CD4-positive, CD25-positive, alpha-beta regulatory T cell (primary cell): Measurements from ENCODE around the gene TAF1D. TPM values are rescaled to one million over a fixed set of nuclear protein-coding genes. Genes with fewer than 3 reads are reported as not detected.

Source experiments
- ATAC-seq, 2 donors: fragments of 150-1000 bp; cut with Tn5 transposase; one replicate each; pipeline ENCODE4 v1.10.0; 2021; ENCODE audit warnings: low read depth in 2 of 2, moderate number of reproducible peaks in 2 of 2, moderate library complexity in 1 of 2
- DNase-seq, 3 donors: peaks; one replicate each; pipeline versions ENCODE4 v3.0.0 to v3.0.0-alpha.2; 2012 to 2022; ENCODE audit warnings: mixed read lengths in 1 of 3
- H3K27ac ChIP-seq: one replicate; pipeline ENCODE4 v1.7.0; 2013; ENCODE audit warnings: mild to moderate bottlenecking, low read length; ENCODE audit not compliant: insufficient read depth, poor library complexity, severe bottlenecking
- H3K27me3 ChIP-seq: one replicate; pipeline ENCODE4 v1.7.0; 2013; ENCODE audit warnings: low read length; ENCODE audit not compliant: control insufficient read depth, insufficient read depth
- H3K36me3 ChIP-seq: one replicate; pipeline ENCODE4 v1.7.0; 2013; ENCODE audit warnings: mild to moderate bottlenecking, low read length, moderate library complexity; ENCODE audit not compliant: control insufficient read depth, insufficient read depth
- H3K4me1 ChIP-seq: 2 replicates; pipeline ENCODE4 v1.7.0; 2013; ENCODE audit warnings: mild to moderate bottlenecking, low read length; ENCODE audit not compliant: insufficient read depth, control insufficient read depth, poor library complexity, severe bottlenecking
- H3K4me3 ChIP-seq: one replicate; pipeline ENCODE4 v1.7.0; 2013; ENCODE audit warnings: low read depth, mild to moderate bottlenecking, low read length, moderate library complexity
- H3K9me3 ChIP-seq, 2 experiments: 1 replicate in 1 of 2; 2 replicates in 1 of 2; pipeline ENCODE4 v1.7.0; 2013; ENCODE audit warnings: low read length in 2 of 2, mild to moderate bottlenecking in 1 of 2, moderate library complexity in 1 of 2; ENCODE audit not compliant: control insufficient read depth in 2 of 2
- H3K27ac Mint-ChIP-seq, 3 donors: one replicate each; pipeline ENCODE4 v1.8.0; 2020 to 2022; ENCODE audit warnings: mild to moderate bottlenecking in 3 of 3, mixed read lengths in 3 of 3, moderate library complexity in 2 of 3
- H3K27me3 Mint-ChIP-seq: one replicate; pipeline ENCODE4 v1.8.0; 2022; ENCODE audit warnings: mild to moderate bottlenecking, mixed read lengths
- H3K36me3 Mint-ChIP-seq: one replicate; pipeline ENCODE4 v1.8.0; 2020; ENCODE audit warnings: mixed read lengths
- H3K4me1 Mint-ChIP-seq, 4 donors: one replicate each; pipeline ENCODE4 v1.8.0; 2020 to 2022; ENCODE audit warnings: mixed read lengths in 4 of 4, mild to moderate bottlenecking in 1 of 4
- H3K4me3 Mint-ChIP-seq, 4 donors: one replicate each; pipeline ENCODE4 v1.8.0; 2020 to 2022; ENCODE audit warnings: mild to moderate bottlenecking in 4 of 4, mixed read lengths in 4 of 4, moderate library complexity in 3 of 4
- H3K9me3 Mint-ChIP-seq, 7 donors: one replicate each; pipeline ENCODE4 v1.8.0; 2020 to 2022; ENCODE audit warnings: mixed read lengths in 7 of 7, mild to moderate bottlenecking in 3 of 7, moderate library complexity in 2 of 7
- polyA plus RNA-seq, 4 donors: library from polyadenylated mRNA; unstranded; fragments of 300-500 nt; fragmentation: Illumina TruSeq; gene quantifications; one replicate each; pipeline ENCODE4 v1.2.3, GENCODE V29; 2021
- total RNA-seq: library from RNA; stranded (reverse); gene quantifications from one replicate; pipeline ENCODE4 v1.2.3, GENCODE V29; 2022

Gene TAF1D
- total and polyA plus RNA-seq, 5 donors from 2014 or later = 18.2 to 162 (median 19.7) TPM

GRCh38 chr11:93773601-93774200, 32.4 kb upstream of the TAF1D start:
- ATAC-seq (no peak), DNase-seq (no peak)
- H3K9me3 Mint-ChIP-seq = peaks cover 0 to 6% (median 0%) of the 10 kb centered on the region in 7 donors
- no peaks in the 10 kb centered on the region for H3K27me3 Mint-ChIP-seq
- H3K36me3 Mint-ChIP-seq = peaks cover 6% of the 10 kb centered on the region
- peaks cover 0 to 5% (median 2%) of the 10 kb centered on the region in 4 donors for H3K4me1 Mint-ChIP-seq
- H3K27me3 ChIP-seq = no peaks in the 10 kb centered on the region
- no peak overlapping the region for H3K27ac ChIP-seq
- H3K36me3 ChIP-seq = no peaks in the 10 kb centered on the region
- no peak overlapping the region for H3K27ac Mint-ChIP-seq
- no peak overlapping the region for H3K4me3 ChIP-seq
- H3K4me1 ChIP-seq = no peaks in the 10 kb centered on the region
- H3K9me3 ChIP-seq = no peaks in the 10 kb centered on the region
- H3K4me3 Mint-ChIP-seq = no peak overlapping the region

- no peaks in the 10 kb centered on the region for H3K27me3 ChIP-seq
- peaks cover 0 to 5% (median 2%) of the 10 kb centered on the region in 4 donors for H3K4me1 Mint-ChIP-seq
- H3K36me3 ChIP-seq = no peaks in the 10 kb centered on the region
- H3K27me3 Mint-ChIP-seq = no peaks in the 10 kb centered on the region
- H3K4me3 Mint-ChIP-seq = no peak overlapping the region
- no peak overlapping the region for H3K27ac Mint-ChIP-seq
- H3K9me3 Mint-ChIP-seq = peaks cover 0 to 6% (median 0%) of the 10 kb centered on the region in 7 donors
- DNase-seq (no peak), ATAC-seq (no peak)
- no peaks in the 10 kb centered on the region for H3K4me1 ChIP-seq
- H3K4me3 ChIP-seq = no peak overlapping the region
- no peak overlapping the region for H3K27ac ChIP-seq
- H3K36me3 Mint-ChIP-seq = peaks cover 6% of the 10 kb centered on the region
- H3K9me3 ChIP-seq = no peaks in the 10 kb centered on the region
These were observed 31.8 kb upstream of the TAF1D start for GRCh38 chr11:93773045-93773477.

GRCh38 chr11:93772123-93772522, 30.8 kb upstream of the TAF1D start:
- no peaks in the 10 kb centered on the region for H3K36me3 ChIP-seq
- ATAC-seq = no peak

GRCh38 chr11:93770160-93770559, 28.9 kb upstream of the TAF1D start:
- H3K4me3 Mint-ChIP-seq = no peak overlapping the region
- H3K9me3 Mint-ChIP-seq = peaks cover 0 to 9% (median 2%) of the 10 kb centered on the region in 7 donors
- H3K27me3 Mint-ChIP-seq = no peaks in the 10 kb centered on the region
- peak overlapping the region in 1 of 3 donors; percentile 44 for H3K27ac Mint-ChIP-seq
- ATAC-seq = no peak
- no peak for DNase-seq
- no peak overlapping the region for H3K4me3 ChIP-seq
- H3K27ac ChIP-seq = no peak overlapping the region
- H3K9me3 ChIP-seq = peaks cover 4 to 5% of the 10 kb centered on the region in 2 experiments
- no peaks in the 10 kb centered on the region for H3K27me3 ChIP-seq
- no peaks in the 10 kb centered on the region for H3K4me1 ChIP-seq
- H3K36me3 ChIP-seq = no peaks in the 10 kb centered on the region
- peaks cover 0 to 7% (median 0%) of the 10 kb centered on the region in 4 donors for H3K4me1 Mint-ChIP-seq
- H3K36me3 Mint-ChIP-seq = peaks cover 5% of the 10 kb centered on the region

More at GRCh38 chr11:93772123-93772522, 30.8 kb upstream of the TAF1D start:
- no peak overlapping the region for H3K27ac ChIP-seq
- H3K9me3 Mint-ChIP-seq = peaks cover 0 to 6% (median 0%) of the 10 kb centered on the region in 7 donors
- H3K4me3 ChIP-seq = no peak overlapping the region
- H3K27me3 Mint-ChIP-seq = no peaks in the 10 kb centered on the region
- H3K27ac Mint-ChIP-seq = no peak overlapping the region
- DNase-seq = no peak
- H3K4me1 Mint-ChIP-seq = peaks cover 0 to 6% (median 2%) of the 10 kb centered on the region in 4 donors
- H3K27me3 ChIP-seq = no peaks in the 10 kb centered on the region
- no peak overlapping the region for H3K4me3 Mint-ChIP-seq
- peaks cover under 1 to 2% of the 10 kb centered on the region in 2 experiments for H3K9me3 ChIP-seq
- H3K36me3 Mint-ChIP-seq = peaks cover 6% of the 10 kb centered on the region
- no peaks in the 10 kb centered on the region for H3K4me1 ChIP-seq

- H3K9me3 ChIP-seq = peaks cover 4 to 5% of the 10 kb centered on the region in 2 experiments
- H3K27me3 Mint-ChIP-seq = no peaks in the 10 kb centered on the region
- no peak overlapping the region for H3K27ac ChIP-seq
- H3K4me3 ChIP-seq = no peak overlapping the region
- DNase-seq (no peak), ATAC-seq (no peak)
- peak overlapping the region in 1 of 3 donors; percentile 14 for H3K27ac Mint-ChIP-seq
- H3K4me3 Mint-ChIP-seq = no peak overlapping the region
- peaks cover 14% of the 10 kb centered on the region for H3K36me3 Mint-ChIP-seq
- H3K9me3 Mint-ChIP-seq = peaks cover 0 to 9% (median 2%) of the 10 kb centered on the region in 7 donors
- H3K4me1 ChIP-seq = no peaks in the 10 kb centered on the region
- peaks cover 0 to 5% (median 0%) of the 10 kb centered on the region in 4 donors for H3K4me1 Mint-ChIP-seq
- no peaks in the 10 kb centered on the region for H3K27me3 ChIP-seq
- H3K36me3 ChIP-seq = peaks cover 15% of the 10 kb centered on the region
These were observed 25.7 kb upstream of the TAF1D start for GRCh38 chr11:93767018-93767417.

GRCh38 chr11:93766504-93766903, 25.2 kb upstream of the TAF1D start:
- Mint-ChIP-seq H3K27me3 (no peaks in the 10 kb centered on the region), H3K9me3 (peaks cover 0 to 7% (median 2%) of the 10 kb centered on the region in 7 donors), H3K36me3 (peaks cover 10% of the 10 kb centered on the region), H3K4me3 (no peak overlapping the region), H3K27ac (no peak overlapping the region), H3K4me1 (peaks cover 0 to 5% (median 0%) of the 10 kb centered on the region in 4 donors)
- Histone ChIP-seq H3K4me3 (no peak overlapping the region), H3K36me3 (peaks cover 20% of the 10 kb centered on the region), H3K27ac (no peak overlapping the region), H3K4me1 (no peaks in the 10 kb centered on the region), H3K27me3 (no peaks in the 10 kb centered on the region), H3K9me3 (peaks cover 4 to 5% of the 10 kb centered on the region in 2 experiments)
- ATAC-seq = no peak
- no peak for DNase-seq

- no peaks in the 10 kb centered on the region for H3K27me3 ChIP-seq
- peaks cover 4 to 5% of the 10 kb centered on the region in 2 experiments for H3K9me3 ChIP-seq
- Mint-ChIP-seq H3K9me3 (peaks cover 0 to 6% (median 2%) of the 10 kb centered on the region in 7 donors), H3K27me3 (no peaks in the 10 kb centered on the region), H3K4me1 (peaks cover 0 to 5% (median 0%) of the 10 kb centered on the region in 4 donors), H3K27ac (no peak overlapping the region), H3K4me3 (no peak overlapping the region), H3K36me3 (peaks cover 17% of the 10 kb centered on the region)
- ATAC-seq (no peak), DNase-seq (no peak)
- H3K27ac ChIP-seq = no peak overlapping the region
- H3K4me3 ChIP-seq = no peak overlapping the region
- peaks cover 29% of the 10 kb centered on the region for H3K36me3 ChIP-seq
- no peaks in the 10 kb centered on the region for H3K4me1 ChIP-seq
These were observed 24.3 kb upstream of the TAF1D start for GRCh38 chr11:93765551-93765950.

- Mint-ChIP-seq H3K4me1 (peaks cover 0 to under 1% (median 0%) of the 10 kb centered on the region in 4 donors), H3K27ac (no peak overlapping the region), H3K9me3 (peaks cover 0 to 4% (median 0%) of the 10 kb centered on the region in 7 donors), H3K4me3 (no peak overlapping the region), H3K36me3 (peaks cover 37% of the 10 kb centered on the region), H3K27me3 (no peaks in the 10 kb centered on the region)
- H3K4me3 ChIP-seq = no peak overlapping the region
- peaks cover 51% of the 10 kb centered on the region for H3K36me3 ChIP-seq
- peaks cover 0 to 2% of the 10 kb centered on the region in 2 experiments for H3K9me3 ChIP-seq
- ATAC-seq (no peak), DNase-seq (no peak)
- no peaks in the 10 kb centered on the region for H3K27me3 ChIP-seq
- no peak overlapping the region for H3K27ac ChIP-seq
- no peaks in the 10 kb centered on the region for H3K4me1 ChIP-seq
These were observed 20.6 kb upstream of the TAF1D start for GRCh38 chr11:93761910-93762309.
